Mucosa of descending colon (tissue), 3 donors: ENCODE results near the gene MMP14. TPM values are rescaled to one million over a fixed set of nuclear protein-coding genes. Genes with fewer than 3 reads are reported as not detected.

ENCODE experiments used
- ATAC-seq: fragments of 200-7000 bp; cut with Tn5 transposase; one replicate; pipeline ENCODE4 v1.9.1; 2020; ENCODE audit warnings: mild to moderate bottlenecking, moderate library complexity
- DNase-seq, 3 donors: peaks; one replicate each; pipeline ENCODE4 v3.0.0-alpha.2; 2020
- H3K36me3 ChIP-seq: fragments of 200-600 bp; one replicate; pipeline ENCODE4 v1.8.0; 2021; ENCODE audit warnings: low read depth, mild to moderate bottlenecking
- H3K4me1 ChIP-seq: fragments of 200-600 bp; one replicate; pipeline ENCODE4 v1.8.0; 2021; ENCODE audit warnings: low read depth, mild to moderate bottlenecking
- H3K4me3 ChIP-seq: fragments of 200-600 bp; one replicate; pipeline ENCODE4 v1.8.0; 2021; ENCODE audit warnings: mild to moderate bottlenecking
- H3K9me3 ChIP-seq: fragments of 200-600 bp; one replicate; pipeline ENCODE4 v1.8.0; 2021; ENCODE audit warnings: mild to moderate bottlenecking
- CTCF ChIP-seq: fragments of 200-600 bp; IDR thresholded peaks from one replicate; pipeline ENCODE4 v1.8.0; 2022; ENCODE audit warnings: antibody characterized with exemption, mild to moderate bottlenecking
- intact Hi-C, 2 donors: fragments of 100-400 bp; cut with DNase I in 1 of 2; cut with micrococcal nuclease in 1 of 2; formaldehyde crosslinking; loops; one replicate each; pipeline versions ENCODE4 v1.11.0 to v1.11.1; 2022; cut with DNase I, micrococcal nuclease
- total RNA-seq, 3 donors: library from RNA; stranded (reverse); fragmentation: NEBNext Ultra II Directional in 2 of 3; extraction: Animal tissue kit (Norgen Biotek cat#: 25700) in 2 of 3; gene quantifications; one replicate each; pipeline versions ENCODE4 v1.2.1 to v1.2.4, GENCODE V29; 2021 to 2023
- donor health status: DM: no; HTN: no; CAD: no; lungs with moderate emphysema.
- donor health status: DM: no; HTN: no; CAD: no.
- donor health status: DM: no; HTN: yes; CAD: no.

MMP14 gene
- total RNA-seq, 3 donors from 2014 or later = 48.1 to 161 (median 104) TPM

- H3K36me3 ChIP-seq = no peaks in the 10 kb centered on the region
- no peak for TF ChIP-seq CTCF
- H3K4me3 ChIP-seq = peak overlapping the region; percentile 30
- DNase-seq = peak in 2 of 3 donors; percentile 58 to 82
- H3K9me3 ChIP-seq = no peaks in the 10 kb centered on the region
- H3K4me1 ChIP-seq = peaks cover 21% of the 10 kb centered on the region
- intact Hi-C loops = no loop called here
- peak; percentile 75 for ATAC-seq
These were observed 51.0 kb downstream of the MMP14 start for GRCh38 chr14:22887260-22887989.

GRCh38 chr14:22887990-22888378 lies 51.6 kb downstream of the MMP14 start:
- no peak overlapping the region for H3K4me3 ChIP-seq
- ATAC-seq = no peak
- intact Hi-C loops = no loop called here
- no peaks in the 10 kb centered on the region for H3K36me3 ChIP-seq
- peaks cover 17% of the 10 kb centered on the region for H3K4me1 ChIP-seq
- no peaks in the 10 kb centered on the region for H3K9me3 ChIP-seq
- peak in 2 of 3 donors; percentile 47 to 74 for DNase-seq
- TF ChIP-seq CTCF = no peak

GRCh38 chr14:22888662-22889061 lies 52.3 kb downstream of the MMP14 start:
- no peak for TF ChIP-seq CTCF

GRCh38 chr14:22890416-22890815 lies 54.0 kb downstream of the MMP14 start:
- Histone ChIP-seq H3K9me3 (no peaks in the 10 kb centered on the region), H3K4me3 (no peak overlapping the region), H3K36me3 (no peaks in the 10 kb centered on the region), H3K4me1 (peaks cover 17% of the 10 kb centered on the region)
- intact Hi-C loops = no loop called here
- DNase-seq (no peak), ATAC-seq (no peak)
- no peak for TF ChIP-seq CTCF

More at GRCh38 chr14:22888662-22889061, 52.3 kb downstream of the MMP14 start:
- no peaks in the 10 kb centered on the region for H3K9me3 ChIP-seq
- no peak overlapping the region for H3K4me3 ChIP-seq
- H3K36me3 ChIP-seq = no peaks in the 10 kb centered on the region
- no peak for DNase-seq
- intact Hi-C loops = no loop called here
- peaks cover 17% of the 10 kb centered on the region for H3K4me1 ChIP-seq
- ATAC-seq = no peak

GRCh38 chr14:22892488-22892887 lies 56.1 kb downstream of the MMP14 start:
- no peak for DNase-seq
- no peak for ATAC-seq
- no peaks in the 10 kb centered on the region for H3K9me3 ChIP-seq
- H3K36me3 ChIP-seq = no peaks in the 10 kb centered on the region
- peaks cover 12% of the 10 kb centered on the region for H3K4me1 ChIP-seq
- intact Hi-C loops = no loop called here
- no peak overlapping the region for H3K4me3 ChIP-seq
- no peak for TF ChIP-seq CTCF
